ENCODE data around the gene ZBTB42. TPM values are rescaled to one million over a fixed set of nuclear protein-coding genes. Genes with fewer than 3 reads are reported as not detected.

ZBTB42 gene
- total and polyA plus RNA-seq, 2 donors (not counting 3 experiments of a cell fraction or from before 2014, with no cell fraction given): 3.1 to 3.8 TPM

- CTCF ChIA-PET: interaction anchor here (5.0 kb wide), 1 partner anchor 49 kb away, joined by 67 read pairs; no protein-coding TSS in a partner anchor
- POLR2A ChIA-PET: no interaction called here
- no peaks in the 10 kb centered on the region for H4K20me1 ChIP-seq (replicated peaks; ENCODE audit: control insufficient read depth, extremely low read depth, insufficient read depth, low read length)
Measured at GRCh38 chr14:104818714-104819161, 17.8 kb downstream of the ZBTB42 start.

DNA sequence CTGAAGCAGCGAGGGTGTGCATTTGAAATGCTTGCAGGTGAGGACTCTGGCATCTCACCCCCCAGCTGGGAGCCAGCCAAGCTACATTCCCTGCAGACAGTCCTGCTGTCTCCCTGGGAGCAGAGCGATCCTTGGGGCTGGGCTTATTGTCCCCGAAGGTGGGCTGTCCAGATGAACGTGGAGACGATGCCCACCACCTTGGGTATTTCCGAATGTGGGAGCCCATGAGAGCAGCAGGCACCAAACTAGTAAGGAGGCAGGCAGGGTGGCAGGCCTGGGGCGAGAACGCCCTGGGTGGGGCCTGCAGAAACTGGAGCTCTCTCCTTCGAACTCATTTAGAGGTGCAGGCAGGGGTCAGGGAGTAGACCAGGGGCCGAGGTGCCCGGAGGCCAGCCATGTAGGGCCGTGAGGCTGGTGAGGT is 18.5 kb downstream of the ZBTB42 start:
- Histone ChIP-seq H3K4me3 (replicated peaks in 1 of 3; ENCODE audit: insufficient read depth in 1 of 3, low read depth in 1 of 3, low read length in 3 of 3) (no peak overlapping the region), H2AFZ (ENCODE audit: low read depth, low read length) (no peak overlapping the region), H3K79me2 (ENCODE audit: control insufficient read depth, insufficient read depth, low read length) (no peaks in the 10 kb centered on the region), H3K36me3 (ENCODE audit: control insufficient read depth in 2 of 2, extremely low read depth in 1 of 2, insufficient read depth in 2 of 2, low read length in 2 of 2) (no peaks in the 10 kb centered on the region), H3K4me2 (ENCODE audit: insufficient read depth, low read length) (no peak overlapping the region), H3K9me3 (replicated peaks; ENCODE audit: control insufficient read depth, insufficient read depth, low read length) (no peaks in the 10 kb centered on the region), H4K20me1 (replicated peaks; ENCODE audit: control insufficient read depth, extremely low read depth, insufficient read depth, low read length) (no peaks in the 10 kb centered on the region), H3K9me1 (replicated peaks; ENCODE audit: control insufficient read depth, extremely low read depth, insufficient read depth, low read length) (no peaks in the 10 kb centered on the region), H3K27me3 (ENCODE audit: control insufficient read depth in 2 of 2, insufficient read depth in 2 of 2, low read length in 2 of 2) (no peaks in the 10 kb centered on the region), H3K9ac (replicated peaks; ENCODE audit: extremely low read depth, insufficient read depth, low read length) (no peak overlapping the region), H3K27ac (ENCODE audit: insufficient read depth, low read depth, low read length) (no peak overlapping the region), H3K4me1 (ENCODE audit: control insufficient read depth, extremely low read depth, insufficient read depth, low read length) (peaks cover 15% of the 10 kb centered on the region)
- BruUV-seq (replicated peaks): no TSS peak
- CTCF ChIA-PET: interaction anchor here (5.0 kb wide), 1 partner anchor 50 kb away, joined by 67 read pairs; no protein-coding TSS in a partner anchor
- FAIRE-seq (no peak), DNase-seq (ENCODE audit: low read depth, low spot score) (no peak)
- TF ChIP-seq GATA2 (IDR thresholded peaks at IDR 0.05; ENCODE audit: insufficient read depth, insufficient read length, low read depth, low read length): no peak
- TF ChIP-seq FOS (IDR thresholded peaks at IDR 0.05; ENCODE audit: borderline replicate concordance, insufficient read depth, low read length): no peak
- no peak for TF ChIP-seq POLR2A (IDR thresholded peaks at IDR 0.05; ENCODE audit: low read depth, low read length)
- TF ChIP-seq EZH2 (IDR thresholded peaks at IDR 0.05; ENCODE audit: borderline replicate concordance, low read depth, low read length, severe bottlenecking): no peak
- TF ChIP-seq JUN (IDR thresholded peaks at IDR 0.05; ENCODE audit: borderline replicate concordance, insufficient read depth, insufficient read length, low read depth): no peak
- TF ChIP-seq POLR2AphosphoS5 (IDR thresholded peaks at IDR 0.05; ENCODE audit: insufficient read depth, low read depth, low read length): no peak
- TF ChIP-seq CTCF (IDR thresholded peaks at IDR 0.05; ENCODE audit: extremely low read depth in 1 of 2, insufficient read depth in 1 of 2, low read depth in 1 of 2, low read length in 2 of 2): no peak
- no peak for TF ChIP-seq MYC (IDR thresholded peaks at IDR 0.05; ENCODE audit: low read depth, low read length)
- TF ChIP-seq, protein P1, sequence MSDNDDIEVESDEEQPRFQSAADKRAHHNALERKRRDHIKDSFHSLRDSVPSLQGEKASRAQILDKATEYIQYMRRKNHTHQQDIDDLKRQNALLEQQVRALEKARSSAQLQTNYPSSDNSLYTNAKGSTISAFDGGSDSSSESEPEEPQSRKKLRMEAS (IDR thresholded peaks at IDR 0.05; ENCODE audit: insufficient read depth, insufficient read length): no peak
- intact Hi-C loops (cut with micrococcal nuclease) (no loop called here), dilution Hi-C loops (cut with MboI; ENCODE audit: extremely low pct_ligation_motif_present, low sequenced_read_pairs) (no loop called here)
- POLR2A ChIA-PET: no interaction called here

More at GRCh38 chr14:104818714-104819161, 17.8 kb downstream of the ZBTB42 start:
- no TSS peak for BruUV-seq (replicated peaks)
- no peak for DNase-seq (ENCODE audit: low read depth, low spot score)
- no peak overlapping the region for H3K4me3 ChIP-seq (replicated peaks in 1 of 3; ENCODE audit: insufficient read depth in 1 of 3, low read depth in 1 of 3, low read length in 3 of 3)
- intact Hi-C loops (cut with micrococcal nuclease) (no loop called here), dilution Hi-C loops (cut with MboI; ENCODE audit: extremely low pct_ligation_motif_present, low sequenced_read_pairs) (no loop called here)
- H3K9me3 ChIP-seq (replicated peaks; ENCODE audit: control insufficient read depth, insufficient read depth, low read length): no peaks in the 10 kb centered on the region
- no peak overlapping the region for H3K4me2 ChIP-seq (ENCODE audit: insufficient read depth, low read length)
- no peak for TF ChIP-seq GATA2 (IDR thresholded peaks at IDR 0.05; ENCODE audit: insufficient read depth, insufficient read length, low read depth, low read length)
- H3K79me2 ChIP-seq (ENCODE audit: control insufficient read depth, insufficient read depth, low read length): no peaks in the 10 kb centered on the region
- no peaks in the 10 kb centered on the region for H3K27me3 ChIP-seq (ENCODE audit: control insufficient read depth in 2 of 2, insufficient read depth in 2 of 2, low read length in 2 of 2)
- no peak overlapping the region for H2AFZ ChIP-seq (ENCODE audit: low read depth, low read length)
- no peak overlapping the region for H3K9ac ChIP-seq (replicated peaks; ENCODE audit: extremely low read depth, insufficient read depth, low read length)
- H3K27ac ChIP-seq (ENCODE audit: insufficient read depth, low read depth, low read length): no peak overlapping the region
- no peaks in the 10 kb centered on the region for H3K9me1 ChIP-seq (replicated peaks; ENCODE audit: control insufficient read depth, extremely low read depth, insufficient read depth, low read length)
- H3K36me3 ChIP-seq (ENCODE audit: control insufficient read depth in 2 of 2, extremely low read depth in 1 of 2, insufficient read depth in 2 of 2, low read length in 2 of 2): no peaks in the 10 kb centered on the region
- peaks cover 15% of the 10 kb centered on the region for H3K4me1 ChIP-seq (ENCODE audit: control insufficient read depth, extremely low read depth, insufficient read depth, low read length)
- FAIRE-seq: no peak
